H9 (cell line): ENCODE results near the gene PCDHGA11. TPM values are rescaled to one million over a fixed set of nuclear protein-coding genes. Genes with fewer than 3 reads are reported as not detected.

Source experiments
- DNase-seq: peaks from one replicate; pipeline ENCODE4 v3.0.0-alpha.2; 2017
- H2AFZ ChIP-seq: one replicate; pipeline ENCODE4 v1.6.1; 2013; ENCODE audit warnings: mild to moderate bottlenecking, low read length, control low read depth, moderate library complexity
- H2AK5ac ChIP-seq: 2 replicates; pipeline ENCODE4 v1.6.1; 2013; ENCODE audit warnings: low read length, control low read depth, mixed read lengths; ENCODE audit not compliant: insufficient read length
- H2BK120ac ChIP-seq: one replicate; pipeline ENCODE4 v1.6.1; 2013; ENCODE audit warnings: low read depth, mild to moderate bottlenecking, low read length, control low read depth, inconsistent platforms; ENCODE audit not compliant: poor library complexity, severe bottlenecking
- H2BK12ac ChIP-seq: 2 replicates; pipeline ENCODE4 v1.6.1; 2013; ENCODE audit warnings: low read length, control low read depth, mixed read lengths, low read depth; ENCODE audit not compliant: insufficient read length
- H2BK15ac ChIP-seq: 2 replicates; pipeline ENCODE4 v1.6.1; 2013; ENCODE audit warnings: low read depth, low read length, control low read depth
- H2BK20ac ChIP-seq: one replicate; pipeline ENCODE4 v1.6.1; 2013; ENCODE audit warnings: low read depth, mild to moderate bottlenecking, low read length, control low read depth, inconsistent platforms; ENCODE audit not compliant: poor library complexity, severe bottlenecking
- H2BK5ac ChIP-seq: 2 replicates; pipeline ENCODE4 v1.6.1; 2013; ENCODE audit warnings: low read length, control low read depth, mixed read lengths; ENCODE audit not compliant: insufficient read length
- H3K14ac ChIP-seq: 2 replicates; pipeline ENCODE4 v1.6.1; 2013; ENCODE audit warnings: low read length, control low read depth; ENCODE audit not compliant: insufficient read depth
- H3K18ac ChIP-seq: 2 replicates; pipeline ENCODE4 v1.6.1; 2013; ENCODE audit warnings: low read depth, mild to moderate bottlenecking, mixed read lengths, low read length, control low read depth; ENCODE audit not compliant: insufficient read length
- H3K23ac ChIP-seq: 2 replicates; pipeline ENCODE4 v1.6.1; 2013; ENCODE audit warnings: low read length, control low read depth, mixed read lengths, low read depth; ENCODE audit not compliant: insufficient read length
- H3K23me2 ChIP-seq: 2 replicates; pipeline ENCODE4 v1.6.1; 2013; ENCODE audit warnings: low read depth, mild to moderate bottlenecking, mixed read lengths, low read length, control low read depth; ENCODE audit not compliant: insufficient read length, poor library complexity, severe bottlenecking
- H3K27ac ChIP-seq: 2 replicates; pipeline ENCODE4 v1.5.1; 2013; ENCODE audit warnings: low read length, control low read depth, mixed read lengths, low read depth; ENCODE audit not compliant: insufficient read length
- H3K27me3 ChIP-seq: 2 replicates; pipeline ENCODE4 v1.6.1; 2013; ENCODE audit warnings: low read length, control low read depth, inconsistent platforms; ENCODE audit not compliant: insufficient read depth
- H3K4ac ChIP-seq: 2 replicates; pipeline ENCODE4 v1.6.1; 2013; ENCODE audit warnings: low read depth, mild to moderate bottlenecking, control low read depth, inconsistent platforms, low read length, moderate library complexity
- H3K4me1 ChIP-seq: 2 replicates; pipeline ENCODE4 v1.6.1; 2013; ENCODE audit warnings: low read length, control low read depth, inconsistent platforms; ENCODE audit not compliant: insufficient read depth
- H3K4me2 ChIP-seq: 2 replicates; pipeline ENCODE4 v1.6.1; 2013; ENCODE audit warnings: low read length, control low read depth, mixed read lengths; ENCODE audit not compliant: insufficient read length, insufficient read depth
- H3K56ac ChIP-seq: 2 replicates; pipeline ENCODE4 v1.6.1; 2013; ENCODE audit warnings: low read depth, mild to moderate bottlenecking, mixed read lengths, low read length, control low read depth; ENCODE audit not compliant: insufficient read length
- H3K79me1 ChIP-seq: 2 replicates; pipeline ENCODE4 v1.6.1; 2013; ENCODE audit warnings: low read depth, mild to moderate bottlenecking, moderate library complexity, low read length, control low read depth, inconsistent platforms; ENCODE audit not compliant: insufficient read depth, poor library complexity, severe bottlenecking
- H3K79me2 ChIP-seq: 2 replicates; pipeline ENCODE4 v1.6.1; 2013; ENCODE audit warnings: low read length, control low read depth, inconsistent platforms; ENCODE audit not compliant: insufficient read depth
- H3K9ac ChIP-seq: 2 replicates; pipeline ENCODE4 v1.6.1; 2013; ENCODE audit warnings: low read length, control low read depth, mixed read lengths; ENCODE audit not compliant: insufficient read length; ENCODE audit errors: extremely low read depth
- H3K9me3 ChIP-seq: one replicate; pipeline ENCODE4 v1.6.1; 2013; ENCODE audit warnings: low read depth, low read length, inconsistent platforms; ENCODE audit not compliant: control insufficient read depth
- H3T11ph ChIP-seq: one replicate; pipeline ENCODE4 v1.6.1; 2013; ENCODE audit warnings: mild to moderate bottlenecking, low read length, control low read depth, inconsistent platforms
- H4K20me1 ChIP-seq: one replicate; pipeline ENCODE4 v1.6.1; 2013; ENCODE audit not compliant: control insufficient read depth, insufficient read length, insufficient read depth
- H4K5ac ChIP-seq: 2 replicates; pipeline ENCODE4 v1.6.1; 2013; ENCODE audit warnings: low read depth, mild to moderate bottlenecking, mixed read lengths, low read length, control low read depth; ENCODE audit not compliant: insufficient read length
- H4K8ac ChIP-seq: replicated peaks from 2 replicates; pipeline ENCODE4 v1.6.1; 2013; ENCODE audit warnings: low read length, control low read depth, mixed read lengths, low read depth; ENCODE audit not compliant: insufficient read length
- H4K91ac ChIP-seq: 2 replicates; pipeline ENCODE4 v1.6.1; 2013; ENCODE audit warnings: low read depth, mild to moderate bottlenecking, moderate library complexity, mixed read lengths, low read length, control low read depth; ENCODE audit not compliant: insufficient read length
- H3K27ac Mint-ChIP-seq, 3 experiments: 2 replicates in 2 of 3; 3 replicates in 1 of 3; pipeline ENCODE4 v1.8.0; 2020 to 2021; ENCODE audit warnings: mixed read lengths in 3 of 3, mild to moderate bottlenecking in 1 of 3, moderate library complexity in 1 of 3
- H3K27me3 Mint-ChIP-seq: 2 replicates; pipeline ENCODE4 v1.8.0; 2021; ENCODE audit warnings: low read depth, mild to moderate bottlenecking, moderate library complexity, mixed read lengths
- H3K36me3 Mint-ChIP-seq, 3 experiments: 2 replicates in 2 of 3; 3 replicates in 1 of 3; pipeline ENCODE4 v1.8.0; 2020 to 2021; ENCODE audit warnings: low read depth in 3 of 3, mixed read lengths in 3 of 3; ENCODE audit not compliant: insufficient read depth in 1 of 3
- H3K4me1 Mint-ChIP-seq, 2 experiments: 2 replicates each; pipeline ENCODE4 v1.8.0; 2020; ENCODE audit warnings: mixed read lengths in 2 of 2
- H3K4me3 Mint-ChIP-seq, 2 experiments: 2 replicates in 1 of 2; 3 replicates in 1 of 2; pipeline ENCODE4 v1.8.0; 2020 to 2021; ENCODE audit warnings: mild to moderate bottlenecking in 2 of 2, mixed read lengths in 2 of 2, moderate library complexity in 1 of 2
- H3K9me3 Mint-ChIP-seq, 2 experiments: 2 replicates in 1 of 2; 3 replicates in 1 of 2; pipeline ENCODE4 v1.8.0; 2020; ENCODE audit warnings: mild to moderate bottlenecking in 2 of 2, mixed read lengths in 2 of 2, moderate library complexity in 1 of 2
- CTCF ChIP-seq: fragments of 200-600 bp; sonication (generic); conservative IDR thresholded peaks from 3 replicates; pipeline ENCODE4 v1.8.0; 2021; ENCODE audit warnings: antibody characterized with exemption, mild to moderate bottlenecking
- WGBS: extraction: QIAGEN DNeasy Blood & Tissue Kit; methylation state at CpG from one replicate; pipeline ENCODE4 v1.1.7; 2013; ENCODE audit warnings: missing lambda C conversion rate, low lambda C conversion rate, mixed read lengths; ENCODE audit not compliant: insufficient read length; ENCODE audit errors: extremely low coverage; 5-methylcytosine and 5-hydroxymethylcytosine counted together
- total RNA-seq: library from RNA; stranded (reverse); gene quantifications from 2 replicates; pipeline ENCODE4 v1.2.1, GENCODE V29; 2021

Gene PCDHGA11
- total RNA-seq, 1 experiment from 2014 or later = 2.6 TPM

DNA sequence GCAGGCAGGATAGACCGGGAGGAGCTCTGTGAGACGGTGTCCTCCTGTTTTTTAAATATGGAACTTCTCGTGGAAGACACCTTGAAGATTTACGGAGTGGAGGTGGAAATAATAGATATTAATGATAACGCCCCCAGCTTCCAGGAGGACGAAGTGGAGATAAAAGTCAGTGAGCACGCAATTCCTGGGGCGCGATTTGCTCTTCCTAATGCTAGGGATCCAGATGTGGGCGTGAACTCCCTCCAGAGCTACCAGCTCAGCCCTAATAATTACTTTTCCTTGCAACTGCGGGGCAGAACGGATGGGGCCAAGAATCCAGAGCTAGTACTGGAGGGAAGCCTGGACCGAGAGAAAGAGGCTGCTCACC is 621 bp downstream of the PCDHGA11 start:
- Histone ChIP-seq H3K27ac (no peak overlapping the region), H2BK15ac (no peak overlapping the region), H3K9me3 (peaks cover 13% of the 10 kb centered on the region), H3T11ph (no peak overlapping the region), H3K4ac (no peak overlapping the region), H2BK12ac (no peak overlapping the region), H3K79me2 (no peaks in the 10 kb centered on the region), H3K4me2 (no peak overlapping the region), H4K5ac (no peak overlapping the region), H2BK20ac (no peak overlapping the region), H3K4me1 (no peaks in the 10 kb centered on the region), H2AK5ac (no peak overlapping the region), H4K91ac (no peak overlapping the region), H3K23ac (no peak overlapping the region), H2BK5ac (no peak overlapping the region), H3K27me3 (no peaks in the 10 kb centered on the region; the same call in 1 of the 2 replicates), H3K23me2 (peaks cover 7% of the 10 kb centered on the region), H2BK120ac (no peak overlapping the region), H3K14ac (no peak overlapping the region), H3K79me1 (no peaks in the 10 kb centered on the region), H4K8ac (no peak overlapping the region), H3K56ac (no peak overlapping the region), H3K9ac (no peak overlapping the region), H2AFZ (no peak overlapping the region), H3K18ac (no peak overlapping the region), H4K20me1 (no peaks in the 10 kb centered on the region)
- no peak for TF ChIP-seq CTCF
- WGBS = no CpG with 5 or more reads among the region's 13 CpGs
- Mint-ChIP-seq H3K9me3 (peaks cover 65 to 81% of the 10 kb centered on the region in 2 experiments), H3K36me3 (peaks cover 52 to 87% (median 64%) of the 10 kb centered on the region in 3 experiments), H3K4me3 (0 out of 5 replicates have a peak overlapping the region, but pooled peaks of 1 of the 2 experiments have one; percentile 17), H3K27ac (no peak overlapping the region; a peak in 1 of 7 replicates), H3K27me3 (peaks cover 17% of the 10 kb centered on the region), H3K4me1 (peaks cover 4 to 5% of the 10 kb centered on the region in 2 experiments; a peak in 3 of 4 replicates)
- DNase-seq = no peak
